D341Med (cell line): ENCODE results near the gene ACBD7.

Experiments
- DNase-seq: peaks from one replicate; pipeline ENCODE4 v3.0.0; 2012; ENCODE audit warnings: low spot score

ACBD7 gene

DNA sequence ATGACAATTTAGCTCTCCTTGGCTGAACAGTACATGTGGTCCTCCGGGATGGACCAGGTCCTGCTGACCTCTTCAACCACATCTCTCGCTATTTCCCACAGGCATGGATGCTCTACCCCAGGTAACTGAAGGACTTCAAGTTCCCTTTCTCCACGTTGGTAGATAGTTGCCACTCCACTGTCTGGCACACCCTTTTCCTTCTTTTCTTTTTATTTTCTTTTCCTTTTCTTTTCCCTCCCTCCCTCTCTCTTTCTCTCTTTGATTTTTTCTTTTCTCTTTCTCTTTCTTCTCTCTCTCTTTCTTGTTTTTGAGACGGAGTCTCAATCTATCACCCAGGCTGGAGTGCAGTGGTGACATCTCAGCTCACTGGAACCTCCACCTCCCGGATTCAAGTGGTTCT is 2.8 kb upstream of the ACBD7 start:
- no peak for DNase-seq

DNA sequence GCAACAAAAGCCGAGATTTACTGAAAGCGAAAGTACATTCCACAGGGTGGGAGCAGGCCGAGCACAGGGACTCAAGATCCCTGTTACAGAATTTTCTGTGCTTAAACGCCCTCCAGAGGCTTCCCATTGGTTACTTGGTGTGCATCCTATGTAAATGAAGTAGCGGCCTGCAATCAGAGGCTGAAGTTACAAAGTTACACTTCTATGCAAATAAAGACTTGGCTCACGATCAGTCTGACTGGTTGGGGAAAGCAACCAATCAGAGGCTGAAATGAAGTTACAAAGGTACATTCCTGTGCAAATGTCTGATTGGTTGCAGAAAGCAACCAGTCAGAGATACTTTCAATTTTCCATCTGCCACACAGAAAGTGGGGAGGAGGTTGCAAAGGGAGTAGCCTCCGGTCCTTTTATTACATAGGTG is 4.1 kb downstream of the ACBD7 start:
- no peak for DNase-seq

DNA sequence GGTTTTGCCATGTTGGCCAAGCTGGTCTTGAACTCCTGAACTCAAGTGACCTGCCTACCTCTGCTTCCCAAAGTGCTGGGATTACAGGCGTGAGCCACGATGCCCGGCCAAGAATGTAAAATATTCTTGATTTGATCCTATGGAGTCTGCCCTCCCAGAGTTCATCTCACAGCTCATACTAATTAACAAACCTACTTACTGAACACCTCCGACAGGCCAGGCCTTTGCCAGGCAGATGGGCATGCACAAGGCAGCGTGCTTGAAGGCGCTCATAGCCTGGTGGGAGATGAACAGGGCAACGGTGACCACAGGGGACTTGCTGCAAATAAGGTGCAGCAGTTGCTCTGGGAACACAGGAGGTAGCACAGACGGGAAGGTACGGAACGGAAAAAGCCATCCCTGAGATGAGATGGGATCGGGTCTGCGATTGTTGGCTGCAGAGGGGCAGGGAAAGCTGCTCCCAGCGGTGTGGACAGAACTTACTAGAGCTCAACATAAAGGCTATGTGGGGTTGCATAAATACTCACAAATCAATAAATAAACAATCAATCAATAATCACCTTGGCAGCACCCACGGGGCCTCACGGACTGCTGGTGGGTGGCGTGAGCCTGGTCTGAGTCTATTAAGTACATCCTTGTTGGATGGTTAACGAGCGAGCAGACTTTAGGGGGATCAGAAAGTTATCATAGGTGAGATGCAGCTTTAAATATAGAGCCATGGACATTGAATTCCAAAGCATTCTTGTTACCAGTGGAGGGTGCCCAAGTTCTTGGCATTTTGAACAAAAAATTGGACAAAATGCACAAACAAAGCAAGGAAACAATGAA is 4.7 kb downstream of the ACBD7 start:
- DNase-seq: no peak

DNA sequence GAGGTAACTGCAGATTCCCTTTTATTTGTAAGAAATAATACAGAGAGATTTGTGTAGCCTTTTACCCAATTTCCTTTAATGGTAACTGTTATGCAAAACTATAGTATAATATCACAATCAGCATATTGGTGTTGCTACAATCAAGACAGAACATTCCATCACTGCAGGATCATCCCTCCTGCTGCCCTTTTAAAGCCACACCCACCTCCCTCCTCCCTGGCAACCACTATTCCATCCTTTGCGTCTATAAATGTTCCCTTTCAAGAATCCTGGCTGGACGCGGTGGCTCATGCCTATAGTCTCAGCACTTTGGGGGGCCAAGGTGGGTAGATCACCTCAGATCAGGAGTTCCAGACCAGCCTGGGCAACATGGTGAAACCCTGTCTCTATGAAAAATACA is 13.2 kb downstream of the ACBD7 start:
- DNase-seq: no peak

DNA sequence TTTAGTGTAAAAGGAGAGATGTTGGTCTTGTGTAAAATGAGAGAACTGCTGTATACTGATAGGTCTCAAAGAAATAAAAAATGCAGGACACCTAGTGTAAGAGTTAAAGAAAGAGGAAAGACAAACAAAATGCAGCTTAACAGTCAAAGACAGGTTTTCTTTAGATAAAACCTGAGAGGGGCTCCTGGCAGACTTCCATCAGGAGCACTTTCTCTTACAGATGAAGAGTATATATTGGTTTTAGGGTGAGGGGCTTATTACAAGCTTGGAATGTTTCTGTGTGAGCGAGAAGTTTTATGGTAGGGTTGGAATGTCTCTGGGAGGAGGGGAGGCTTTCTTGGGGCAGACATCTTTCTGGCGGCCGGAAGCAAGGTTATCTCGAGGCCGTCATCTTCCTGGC is 16.2 kb downstream of the ACBD7 start:
- no peak for DNase-seq

DNA sequence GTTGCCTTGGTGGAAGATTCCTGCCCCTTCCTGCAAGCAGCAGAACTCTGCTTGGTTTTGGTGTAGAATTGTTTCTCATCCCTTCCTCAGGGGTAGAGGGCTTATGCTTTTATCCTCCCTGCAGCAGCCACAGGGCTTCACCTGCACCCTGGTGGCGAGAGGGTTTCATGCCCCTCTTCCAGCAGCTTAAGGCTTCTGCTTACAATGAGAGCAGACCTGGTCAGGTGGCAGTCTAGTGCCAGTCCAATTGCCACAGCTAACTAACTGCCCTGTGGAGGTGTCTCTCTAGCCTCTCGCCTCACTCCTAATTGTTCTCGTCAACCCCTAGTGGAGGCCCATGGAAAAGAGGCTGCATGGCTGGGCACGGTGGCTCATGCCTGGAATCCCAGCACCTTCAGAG is 19.3 kb downstream of the ACBD7 start:
- no peak for DNase-seq

DNA sequence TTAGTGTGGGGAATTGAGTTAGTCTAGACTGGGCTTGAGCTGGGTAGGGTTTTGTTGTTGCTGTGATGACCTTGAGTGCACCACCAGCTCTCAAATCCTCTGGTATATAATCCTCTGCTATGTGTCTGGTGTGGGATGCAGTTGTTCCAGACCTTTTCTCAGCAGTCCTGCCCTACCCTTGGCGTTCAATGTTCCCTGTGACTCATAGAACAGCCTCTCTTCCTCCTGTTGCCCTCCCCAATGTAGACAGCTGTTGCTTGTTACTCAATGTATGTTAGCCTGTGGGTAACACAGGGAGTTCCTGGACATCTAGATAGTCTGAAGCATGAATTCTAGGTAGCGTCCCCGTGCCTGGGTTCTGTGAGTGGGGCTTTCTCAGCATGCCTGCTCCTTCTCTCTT is 19.8 kb downstream of the ACBD7 start:
- DNase-seq: no peak

DNA sequence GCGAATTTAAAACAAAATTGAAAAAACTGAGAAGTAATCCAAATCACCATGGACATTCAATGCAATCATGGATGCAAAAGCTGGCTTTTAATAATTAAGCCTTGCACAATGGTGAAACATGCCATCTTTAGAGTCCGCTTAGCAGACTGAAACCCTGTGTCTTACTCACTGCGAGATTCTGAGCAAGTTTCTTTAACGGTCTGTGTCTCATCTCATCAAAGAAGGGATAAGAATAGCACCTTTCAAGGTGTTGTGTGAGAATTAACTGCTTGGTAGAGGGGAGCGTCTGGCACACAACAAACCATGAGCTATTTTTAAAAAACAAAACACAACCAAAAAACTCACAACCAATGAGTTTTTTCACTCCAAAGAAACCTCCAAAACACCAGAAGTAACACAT is 21.4 kb downstream of the ACBD7 start:
- DNase-seq: no peak

DNA sequence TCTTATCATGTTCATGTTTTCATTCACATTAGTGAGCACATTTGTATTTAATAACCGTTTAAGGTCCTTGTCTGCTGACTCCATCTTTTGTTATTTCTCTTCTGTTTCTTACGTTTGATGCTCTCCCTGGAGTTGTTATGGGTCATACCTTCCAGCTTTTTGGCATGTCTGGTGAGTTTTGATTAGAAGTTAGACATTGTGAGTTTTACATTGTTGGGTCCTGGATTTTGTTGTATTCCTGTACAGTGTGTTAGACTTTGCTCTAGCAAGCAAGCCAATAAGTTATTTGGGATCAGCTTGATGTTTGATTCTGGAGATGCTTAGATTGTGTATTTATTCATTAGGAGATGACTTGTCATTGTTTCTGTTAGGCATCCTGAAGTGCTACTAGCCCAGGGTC is 27.9 kb downstream of the ACBD7 start:
- DNase-seq: no peak

DNA sequence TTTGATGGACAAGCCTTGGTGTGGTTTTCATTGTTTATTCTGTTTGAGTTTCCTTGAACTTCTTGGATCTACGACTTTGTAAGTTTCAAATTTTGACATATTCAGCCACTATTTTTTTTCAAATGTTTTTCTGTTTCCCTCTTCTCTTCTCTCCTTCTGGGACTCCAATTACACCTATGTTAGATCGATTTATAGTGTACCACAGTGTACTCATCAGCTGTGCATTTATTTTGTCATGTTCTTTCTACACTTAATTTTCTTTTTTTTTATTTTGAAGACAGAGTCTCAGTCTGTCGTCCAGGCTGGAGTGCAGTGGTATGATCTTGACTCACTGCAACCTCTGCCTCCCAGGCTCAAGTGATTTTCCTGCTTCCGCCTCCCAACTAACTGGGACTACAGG is 28.7 kb downstream of the ACBD7 start:
- DNase-seq: no peak

DNA sequence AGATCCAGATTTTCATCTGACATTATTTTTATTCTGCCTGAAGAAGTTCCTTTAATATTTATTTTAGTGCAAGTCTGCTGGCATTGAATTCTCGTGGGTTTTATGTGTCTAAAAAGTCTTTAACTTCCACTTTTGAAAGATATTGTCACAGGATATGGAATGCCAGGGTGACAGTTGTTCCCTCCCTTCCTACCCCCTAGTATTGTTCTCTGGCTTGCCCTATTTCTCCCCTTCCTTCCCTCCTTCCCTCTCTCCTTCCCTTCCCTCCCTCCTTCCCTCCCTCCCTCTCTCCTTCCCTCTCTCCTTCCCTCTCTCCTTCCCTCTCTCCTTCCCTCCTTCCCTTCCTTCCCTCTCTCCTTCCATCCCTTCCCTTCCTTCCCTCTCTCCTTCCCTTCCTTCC is 29.9 kb downstream of the ACBD7 start:
- no peak for DNase-seq

DNA sequence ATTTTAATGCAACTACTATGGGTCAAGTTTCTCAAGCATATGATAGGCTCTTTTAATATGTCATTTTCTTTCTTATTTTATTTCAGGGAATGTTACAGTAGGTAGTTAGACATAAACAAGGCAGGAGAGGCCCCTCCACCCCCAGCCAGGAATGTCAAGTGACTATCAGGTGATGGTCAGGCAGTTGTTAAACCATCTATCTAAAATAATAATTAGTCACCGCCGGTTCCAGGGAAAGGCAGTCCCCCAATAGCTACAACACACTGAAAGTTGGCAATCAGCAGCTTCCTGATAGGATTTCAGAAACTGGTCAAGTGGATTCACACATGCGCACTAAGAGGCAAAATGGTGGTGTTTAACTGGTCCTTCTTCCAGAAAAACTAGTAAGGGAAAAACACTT is 35.5 kb downstream of the ACBD7 start:
- DNase-seq: no peak

DNA sequence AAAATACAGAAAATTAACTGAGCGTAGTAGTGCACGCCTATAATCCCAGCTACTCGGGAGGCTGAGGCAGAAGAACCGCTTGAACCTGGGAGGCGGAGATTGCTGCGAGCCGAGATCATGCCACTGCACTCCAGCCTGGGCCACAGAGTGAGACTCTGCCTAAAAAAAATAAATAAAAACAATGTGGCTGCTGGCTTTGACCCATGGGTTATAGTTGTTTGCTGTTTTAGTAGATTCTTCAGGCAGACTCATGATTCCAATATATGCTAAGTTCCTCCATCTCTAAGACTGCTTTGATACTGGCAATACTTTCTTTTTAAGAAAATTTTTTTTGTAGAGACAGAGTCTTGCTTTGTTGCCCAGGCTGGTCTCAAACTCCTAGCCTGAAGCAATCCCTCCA is 36.5 kb downstream of the ACBD7 start:
- DNase-seq: no peak

DNA sequence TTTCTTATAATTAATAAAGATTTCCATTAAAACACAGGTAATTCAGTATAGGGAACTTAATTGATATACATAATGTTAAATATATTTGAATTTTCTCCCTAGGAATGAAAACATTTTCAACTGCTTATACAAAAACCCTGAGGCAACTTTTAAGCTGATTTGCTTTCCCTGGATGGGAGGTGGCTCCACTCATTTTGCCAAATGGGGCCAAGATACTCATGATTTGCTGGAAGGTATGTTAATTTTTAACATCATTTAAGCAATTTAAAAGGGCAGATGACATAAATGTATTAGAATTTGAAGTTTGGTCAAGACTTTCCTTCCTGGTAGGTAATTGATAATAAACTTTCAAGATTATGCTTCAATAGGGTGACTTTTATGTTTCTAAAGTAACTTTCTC is 39.0 kb downstream of the ACBD7 start:
- DNase-seq: no peak

DNA sequence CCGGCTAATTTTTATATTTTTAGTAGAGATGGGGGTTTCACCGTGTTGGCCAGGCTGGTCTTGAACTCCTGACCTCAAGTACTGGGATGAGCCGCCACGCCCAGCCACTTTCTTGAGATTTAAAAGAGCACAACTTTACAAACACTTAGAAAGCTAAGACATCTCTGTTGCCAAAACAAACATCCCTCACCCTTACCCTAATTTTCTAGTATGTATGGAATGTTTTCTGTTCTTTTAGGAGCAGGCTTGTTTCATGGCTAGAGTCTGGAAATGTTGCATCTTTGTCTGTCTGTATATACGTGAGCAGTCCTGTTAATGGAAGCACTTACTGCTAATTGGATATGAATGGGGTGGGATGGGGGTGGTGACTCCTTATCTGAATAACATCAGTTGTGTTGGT is 42.0 kb downstream of the ACBD7 start:
- DNase-seq: no peak

DNA sequence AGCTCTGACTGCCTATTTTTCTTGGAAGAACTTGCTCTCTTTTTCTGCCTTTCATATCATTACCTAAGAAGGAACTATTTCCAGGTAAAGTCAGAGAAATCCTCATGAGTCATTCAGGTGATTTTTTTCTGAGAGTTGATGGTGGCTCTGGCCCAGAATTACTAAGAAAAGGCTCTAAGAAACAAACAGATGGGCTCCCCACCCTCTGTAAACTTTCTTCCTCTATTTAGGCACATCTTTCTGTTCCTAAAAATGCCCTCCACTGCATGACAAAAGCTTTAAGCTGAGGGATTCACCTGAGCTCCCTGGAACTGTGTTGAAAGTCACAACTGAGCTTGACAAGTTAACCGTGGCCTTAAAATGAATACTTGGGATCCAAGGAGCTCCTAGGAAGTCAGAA is 43.2 kb downstream of the ACBD7 start:
- DNase-seq: no peak

DNA sequence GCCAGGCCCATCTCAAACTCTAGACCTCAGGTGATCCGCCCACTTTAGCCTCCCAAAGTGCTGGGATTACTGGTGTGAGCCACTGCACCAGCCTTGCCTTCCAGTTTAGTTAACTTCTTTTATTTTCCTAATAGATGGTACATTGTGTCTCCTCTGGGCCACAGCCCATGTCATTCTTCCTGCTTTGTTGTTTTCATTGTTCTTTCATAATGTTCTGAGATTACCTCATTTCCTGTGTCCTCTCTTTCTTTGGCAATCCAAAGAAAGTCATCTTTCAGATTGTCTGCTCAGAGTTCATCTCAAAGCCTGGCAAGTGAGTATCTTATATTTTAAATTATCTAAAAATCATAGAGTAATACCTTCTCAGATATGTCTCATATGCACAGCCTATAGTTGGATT is 44.9 kb downstream of the ACBD7 start, which contains the start of gene OLAH:
OLAH (plus strand) TSS at position 270 of the 400 bp plus-strand sequence. CDS start 3,346 bp downstream, outside the sequence.
- no peak for DNase-seq

DNA sequence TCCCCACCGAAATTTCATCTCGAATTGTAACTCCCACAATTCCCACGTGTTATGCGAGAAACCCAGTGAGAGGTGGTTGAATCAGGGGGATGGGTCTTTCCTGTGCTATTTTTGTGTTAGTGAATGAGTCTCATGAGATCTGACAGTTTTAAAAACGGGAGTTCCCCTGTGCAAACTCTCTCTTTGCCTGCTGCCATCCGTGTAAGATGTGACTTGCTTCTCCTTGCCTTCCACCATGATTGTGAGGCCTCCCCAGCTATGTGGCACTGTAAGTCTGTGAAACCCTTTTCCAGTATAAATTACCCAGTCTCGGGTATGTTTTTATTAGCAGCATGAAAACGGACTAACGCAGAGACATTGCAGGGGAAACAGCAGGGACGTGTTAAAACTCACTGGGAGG is 50.2 kb downstream of the ACBD7 start:
- DNase-seq: no peak

DNA sequence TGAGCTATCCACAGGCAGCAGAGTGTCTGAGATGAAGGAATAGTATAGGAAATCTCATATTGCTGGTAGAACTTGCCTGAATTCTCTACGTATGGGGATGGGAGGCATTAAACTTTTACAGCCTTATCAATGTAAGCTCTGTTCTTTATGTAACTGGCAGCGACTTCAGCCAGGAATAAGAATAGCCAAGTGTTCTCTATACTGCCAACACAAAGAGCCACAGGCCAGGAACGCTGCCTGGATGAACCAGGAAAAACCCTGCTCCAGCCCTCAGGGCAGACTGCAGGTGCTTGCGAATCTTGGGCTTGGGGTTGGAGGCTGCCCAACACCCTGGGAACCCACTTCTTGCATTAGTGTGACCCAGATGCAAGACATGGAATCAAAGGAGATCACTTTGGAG is 50.9 kb downstream of the ACBD7 start:
- no peak for DNase-seq

DNA sequence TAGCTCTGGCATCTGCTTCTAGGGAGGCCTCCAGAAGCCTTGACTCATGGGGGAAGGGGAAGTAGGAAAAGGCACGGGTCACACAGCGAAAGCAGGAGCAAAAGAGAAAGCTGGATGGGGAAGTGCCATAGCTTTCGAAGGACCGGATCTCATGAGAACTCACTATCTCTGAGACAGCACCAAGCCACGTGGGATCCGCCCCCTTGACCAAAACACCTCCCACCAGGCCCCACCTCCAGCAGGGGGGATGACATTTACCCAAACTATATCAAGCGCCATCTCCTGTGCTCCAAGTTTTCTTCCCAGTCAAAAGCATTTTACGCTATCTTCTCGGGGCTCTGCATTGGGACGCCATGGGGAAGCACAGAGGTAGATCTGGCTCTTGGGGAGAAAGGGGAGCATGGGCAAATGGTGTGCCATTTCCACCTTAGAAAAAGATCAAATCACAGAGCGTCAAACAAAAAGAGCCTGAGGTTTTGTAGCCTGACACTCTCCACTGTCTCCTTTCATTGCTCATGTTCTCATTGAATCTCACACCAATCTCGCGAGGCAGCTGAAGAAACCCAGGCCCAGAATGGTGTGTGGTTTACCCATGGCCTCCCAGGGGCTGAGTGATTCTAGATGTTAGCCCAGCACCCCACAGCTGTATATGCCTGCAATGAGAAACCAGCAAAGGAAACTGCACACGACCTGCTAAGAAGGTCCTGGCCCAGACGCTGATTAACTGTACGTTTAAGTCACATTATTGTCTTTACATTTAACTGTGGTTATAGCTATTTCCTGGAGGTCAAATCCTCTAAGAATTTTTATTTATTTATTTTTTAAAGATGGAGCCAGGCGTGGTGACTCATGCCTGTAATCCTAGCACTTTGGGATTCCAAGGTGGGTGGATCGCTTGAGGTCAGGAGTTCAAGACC is 52.9 kb downstream of the ACBD7 start:
- no peak for DNase-seq

DNA sequence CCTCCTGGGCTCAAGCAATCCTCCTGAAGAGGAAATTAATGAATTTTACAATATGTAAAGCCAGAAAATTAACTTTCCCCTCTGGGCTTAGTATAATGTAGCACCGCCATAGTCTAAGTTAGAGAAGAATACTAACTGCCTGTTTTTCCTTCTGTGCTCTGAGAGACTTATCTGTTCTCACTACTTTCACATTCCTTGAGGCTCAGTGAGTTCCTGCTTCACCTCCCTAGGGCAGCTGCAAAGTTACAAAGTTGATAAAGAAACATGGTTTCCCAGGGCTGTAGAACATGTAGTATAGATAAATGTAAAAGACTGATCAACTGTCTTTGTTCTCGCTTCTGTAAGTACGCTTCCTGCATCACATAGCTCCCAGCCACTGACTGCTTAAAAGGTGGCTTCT is 60.8 kb downstream of the ACBD7 start:
- DNase-seq: no peak
